Subcutaneous adipose tissue (tissue), 4 donors: Measurements from ENCODE around the gene PGAP2. TPM values are rescaled to one million over a fixed set of nuclear protein-coding genes. Genes with fewer than 3 reads are reported as not detected.

Source experiments
- total RNA-seq, 4 donors: library from RNA; depleted of rRNA; stranded (reverse); fragments of >200 nt; gene quantifications; one replicate each; pipeline ENCODE4 v1.1.0, GENCODE V29; 2016
- TF ChIP-seq, protein P1 (sequence below): fragments of 450-650 bp; IDR thresholded peaks from one replicate; pipeline ENCODE4 v1.5.1; 2016; ENCODE audit warnings: low read depth, mild to moderate bottlenecking, control low read depth, antibody characterized with exemption, moderate library complexity

The PGAP2 gene
- total RNA-seq, 4 donors from 2014 or later, result 5.5 to 9.3 (median 7.3) TPM

- TF ChIP-seq, protein P1, sequence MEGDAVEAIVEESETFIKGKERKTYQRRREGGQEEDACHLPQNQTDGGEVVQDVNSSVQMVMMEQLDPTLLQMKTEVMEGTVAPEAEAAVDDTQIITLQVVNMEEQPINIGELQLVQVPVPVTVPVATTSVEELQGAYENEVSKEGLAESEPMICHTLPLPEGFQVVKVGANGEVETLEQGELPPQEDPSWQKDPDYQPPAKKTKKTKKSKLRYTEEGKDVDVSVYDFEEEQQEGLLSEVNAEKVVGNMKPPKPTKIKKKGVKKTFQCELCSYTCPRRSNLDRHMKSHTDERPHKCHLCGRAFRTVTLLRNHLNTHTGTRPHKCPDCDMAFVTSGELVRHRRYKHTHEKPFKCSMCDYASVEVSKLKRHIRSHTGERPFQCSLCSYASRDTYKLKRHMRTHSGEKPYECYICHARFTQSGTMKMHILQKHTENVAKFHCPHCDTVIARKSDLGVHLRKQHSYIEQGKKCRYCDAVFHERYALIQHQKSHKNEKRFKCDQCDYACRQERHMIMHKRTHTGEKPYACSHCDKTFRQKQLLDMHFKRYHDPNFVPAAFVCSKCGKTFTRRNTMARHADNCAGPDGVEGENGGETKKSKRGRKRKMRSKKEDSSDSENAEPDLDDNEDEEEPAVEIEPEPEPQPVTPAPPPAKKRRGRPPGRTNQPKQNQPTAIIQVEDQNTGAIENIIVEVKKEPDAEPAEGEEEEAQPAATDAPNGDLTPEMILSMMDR, result no peak
Observed at GRCh38 chr11:3836903-3837302, 28.5 kb downstream of the PGAP2 start.

DNA sequence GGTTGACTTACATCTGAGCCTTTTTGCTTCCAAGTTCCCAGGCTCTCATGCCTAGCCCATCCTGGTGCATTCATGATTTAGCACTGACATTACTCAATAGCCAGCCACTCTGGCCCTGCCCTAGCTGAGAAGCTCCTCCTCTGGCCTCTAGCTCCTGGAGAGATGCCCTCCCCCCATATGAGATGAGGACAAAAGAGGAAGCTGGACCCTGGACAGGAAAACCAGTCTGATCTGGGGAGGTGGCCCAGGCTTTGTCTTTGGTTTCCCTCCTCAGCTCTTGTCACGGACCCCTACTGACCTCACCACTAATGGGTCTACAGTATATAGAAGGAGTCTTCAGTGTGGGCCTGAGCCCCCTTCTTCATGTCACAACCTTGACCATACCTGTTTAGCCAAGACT, 29.4 kb downstream of the PGAP2 start:
- TF ChIP-seq, protein P1, result no peak

DNA sequence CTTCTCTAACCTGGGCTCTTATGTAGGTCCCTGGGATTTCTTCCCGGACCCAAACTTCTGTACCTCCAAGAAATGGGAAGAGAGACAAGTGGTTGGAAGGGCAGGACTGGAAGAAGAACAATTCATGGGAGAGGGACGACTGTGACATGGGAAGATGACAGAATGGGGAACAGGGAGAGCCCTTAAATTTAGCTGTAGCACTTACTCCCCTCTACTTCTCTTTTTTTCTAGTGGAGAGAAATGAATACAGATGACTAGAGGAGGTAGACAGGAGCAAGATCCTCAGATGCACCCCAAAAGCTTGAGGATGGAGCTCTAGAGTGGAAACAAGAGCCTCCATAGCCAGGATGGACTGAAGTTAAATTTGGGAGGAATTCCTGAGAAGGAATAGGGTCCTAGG, 30.1 kb downstream of the PGAP2 start:
- TF ChIP-seq, protein P1, result no peak

GRCh38 chr11:3840004-3840869, 31.9 kb downstream of the PGAP2 start:
- TF ChIP-seq, protein P1, result no peak

- TF ChIP-seq, protein P1, result no peak
Observed at GRCh38 chr11:3840870-3841425, 32.6 kb downstream of the PGAP2 start, which contains the start of gene RHOG. Gene RHOG, minus strand, starts transcription at chr11:3840959. Its CDS starts 12,821 bp downstream, at chr11:3828138.

- TF ChIP-seq, protein P1, result no peak
Observed at GRCh38 chr11:3841426-3842350, 33.3 kb downstream of the PGAP2 start.
